Measurements from ENCODE around the gene PCSK7. TPM values are rescaled to one million over a fixed set of nuclear protein-coding genes. Genes with fewer than 3 reads are reported as not detected.
A peak's percentile ranks its signal among the peaks of the same experiment; 100 is the strongest.

Gene PCSK7
- total RNA-seq, 5 donors from 2014 or later (not counting 1 experiment from before 2014, with no cell fraction given): 300 to 368 (median 336) TPM

GRCh38 chr11:117219455-117219854 is 12.4 kb downstream of the PCSK7 start:
- Mint-ChIP-seq H3K27ac (no peak overlapping the region), H3K4me1 (peaks cover 3 to 11% (median 5%) of the 10 kb centered on the region in 3 donors), H3K9me3 (no peaks in the 10 kb centered on the region), H3K27me3 (no peaks in the 10 kb centered on the region), H3K36me3 (peaks cover 61% of the 10 kb centered on the region), H3K4me3 (no peak overlapping the region)
- Histone ChIP-seq H3K4me3 (ENCODE audit: control insufficient read depth in 1 of 2, extremely low read depth in 1 of 2, low read length in 1 of 2) (no peak overlapping the region), H3K27me3 (replicated peaks in 1 of 2; ENCODE audit: control insufficient read depth in 2 of 2, extremely low read depth in 1 of 2, insufficient read depth in 2 of 2, low read length in 1 of 2) (no peaks in the 10 kb centered on the region), H3K4me1 (ENCODE audit: control insufficient read depth in 1 of 2, extremely low read depth in 1 of 2, insufficient read depth in 2 of 2, low read length in 2 of 2) (peaks cover 0 to 3% of the 10 kb centered on the region in 2 experiments), H3K9me3 (no peaks in the 10 kb centered on the region), H3K27ac (ENCODE audit: low read length) (no peak overlapping the region), H3K36me3 (ENCODE audit: control insufficient read depth in 2 of 2, extremely low read depth in 1 of 2, insufficient read depth in 1 of 2, low read length in 1 of 2) (peaks cover 36 to 92% of the 10 kb centered on the region in 2 donors)
- POLR2A ChIA-PET: interaction anchor here (0.6 to 1.0 kb wide), 2 partner anchors 40 to 50 kb away, joined by 3 read pairs; no protein-coding TSS in a partner anchor
- CTCF ChIA-PET: interaction anchor here (0.6 to 1.0 kb wide), 2 partner anchors 9 to 201 kb away, joined by 3 to 7 read pairs; no protein-coding TSS in a partner anchor
- no peak for DNase-seq
- ATAC-seq (replicated peaks in 1 of 4): no peak
- 98% methylated on average over 5 of the region's 8 CpGs for WGBS (ENCODE audit: insufficient coverage)

DNA sequence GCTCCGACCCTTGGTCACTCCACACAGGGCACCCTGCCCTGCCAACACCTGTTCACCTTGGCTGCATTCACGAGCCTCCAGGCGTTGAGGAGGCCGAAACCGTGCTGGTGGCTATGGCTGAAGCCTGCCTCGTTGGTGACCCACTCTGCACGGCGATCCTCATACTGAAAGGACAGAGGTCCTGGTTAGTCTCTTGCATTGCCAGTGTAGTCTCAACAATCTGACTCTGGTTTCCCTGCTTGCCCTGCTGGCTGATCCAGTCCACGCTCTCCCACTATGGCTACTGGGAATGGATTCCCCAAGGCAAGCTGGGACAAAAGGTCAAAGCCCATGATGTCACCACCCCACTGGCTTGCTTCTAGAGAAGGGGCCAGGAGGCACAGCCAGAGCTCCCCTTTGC is 12.9 kb downstream of the PCSK7 start:
- no peak overlapping the region for H3K4me3 Mint-ChIP-seq
- H3K9me3 ChIP-seq: no peaks in the 10 kb centered on the region
- no peak overlapping the region for H3K27ac Mint-ChIP-seq
- H3K4me1 ChIP-seq (ENCODE audit: control insufficient read depth in 1 of 2, extremely low read depth in 1 of 2, insufficient read depth in 2 of 2, low read length in 2 of 2): peaks cover 0 to 3% of the 10 kb centered on the region in 2 experiments
- WGBS (ENCODE audit: insufficient coverage): 98% methylated on average over 7 of the region's 9 CpGs
- POLR2A ChIA-PET: interaction anchor here in 1 of 2 donors (0.6 to 0.7 kb wide), 2 partner anchors 50 to 69 kb away, joined by 3 read pairs; no protein-coding TSS in a partner anchor
- H3K36me3 ChIP-seq (ENCODE audit: control insufficient read depth in 2 of 2, extremely low read depth in 1 of 2, insufficient read depth in 1 of 2, low read length in 1 of 2): peaks cover 36 to 91% of the 10 kb centered on the region in 2 donors
- H3K4me1 Mint-ChIP-seq: peaks cover 5 to 11% (median 5%) of the 10 kb centered on the region in 3 donors
- H3K27me3 ChIP-seq (replicated peaks in 1 of 2; ENCODE audit: control insufficient read depth in 2 of 2, extremely low read depth in 1 of 2, insufficient read depth in 2 of 2, low read length in 1 of 2): no peaks in the 10 kb centered on the region
- CTCF ChIA-PET: no interaction called here
- H3K9me3 Mint-ChIP-seq: no peaks in the 10 kb centered on the region
- H3K4me3 ChIP-seq (ENCODE audit: control insufficient read depth in 1 of 2, extremely low read depth in 1 of 2, low read length in 1 of 2): no peak overlapping the region
- no peak overlapping the region for H3K27ac ChIP-seq (ENCODE audit: low read length)
- ATAC-seq (replicated peaks in 1 of 4) (no peak), DNase-seq (no peak)
- H3K27me3 Mint-ChIP-seq: no peaks in the 10 kb centered on the region
- peaks cover 61% of the 10 kb centered on the region for H3K36me3 Mint-ChIP-seq

DNA sequence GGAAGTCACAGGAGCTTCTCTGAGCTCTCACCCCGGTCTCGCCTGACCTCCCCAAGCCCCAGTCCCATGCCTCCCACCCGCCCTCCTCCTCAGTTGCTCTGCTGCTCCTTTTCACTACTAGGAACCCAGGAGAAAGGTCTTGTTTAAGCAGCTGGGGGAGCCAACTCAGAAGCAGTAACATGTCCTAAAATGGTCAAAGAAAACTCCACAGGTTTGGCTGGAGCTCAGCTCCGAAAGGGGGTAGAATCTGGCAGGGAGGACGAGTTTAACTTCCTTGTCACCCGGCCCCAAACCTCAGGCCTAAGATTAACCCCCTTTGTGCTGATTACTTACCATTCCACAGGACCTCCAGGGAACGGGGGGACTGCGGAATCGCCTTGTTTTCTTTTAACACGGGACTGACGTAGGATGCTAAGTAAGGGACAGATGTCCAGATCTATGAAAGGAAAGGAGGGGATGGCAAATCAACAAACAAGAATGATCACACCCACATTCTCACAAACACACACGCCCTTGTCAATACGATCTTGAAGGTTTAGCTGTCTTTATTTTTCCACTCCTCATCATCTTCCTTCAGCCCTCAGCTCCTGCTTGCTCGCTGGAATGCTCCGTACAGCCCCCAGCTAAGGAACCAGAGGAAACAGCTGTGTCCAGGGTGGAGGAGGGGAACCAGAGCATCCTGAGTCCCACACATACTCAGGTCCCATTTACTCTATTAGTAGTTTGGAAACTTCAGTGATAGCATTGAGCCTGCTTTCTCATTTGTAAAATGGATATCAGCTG is 13.5 kb downstream of the PCSK7 start:
- Mint-ChIP-seq H3K4me1 (peaks cover 5 to 14% (median 5%) of the 10 kb centered on the region in 3 donors), H3K27me3 (no peaks in the 10 kb centered on the region), H3K4me3 (no peak overlapping the region), H3K9me3 (no peaks in the 10 kb centered on the region), H3K36me3 (peaks cover 59% of the 10 kb centered on the region), H3K27ac (peak overlapping the region in 1 of 2 donors; percentile 64)
- no peaks in the 10 kb centered on the region for H3K27me3 ChIP-seq (replicated peaks in 1 of 2; ENCODE audit: control insufficient read depth in 2 of 2, extremely low read depth in 1 of 2, insufficient read depth in 2 of 2, low read length in 1 of 2)
- DNase-seq: no peak
- no peak overlapping the region for H3K4me3 ChIP-seq (ENCODE audit: control insufficient read depth in 1 of 2, extremely low read depth in 1 of 2, low read length in 1 of 2)
- CTCF ChIA-PET: interaction anchor here (0.6 to 1.2 kb wide), 2 partner anchors 9 to 70 kb away, joined by 3 to 5 read pairs; no protein-coding TSS in a partner anchor
- no peak for ATAC-seq (replicated peaks in 1 of 4)
- WGBS (ENCODE audit: insufficient coverage): 100% methylated on average over 3 of the region's 15 CpGs
- H3K27ac ChIP-seq (ENCODE audit: low read length): no peak overlapping the region
- POLR2A ChIA-PET: interaction anchor here in 1 of 2 donors (0.6 to 0.7 kb wide), 3 partner anchors 49 to 486 kb away, joined by 3 to 4 read pairs (median 3); no protein-coding TSS in a partner anchor
- H3K9me3 ChIP-seq: no peaks in the 10 kb centered on the region
- H3K4me1 ChIP-seq (ENCODE audit: control insufficient read depth in 1 of 2, extremely low read depth in 1 of 2, insufficient read depth in 2 of 2, low read length in 2 of 2): no peaks in the 10 kb centered on the region
- H3K36me3 ChIP-seq (ENCODE audit: control insufficient read depth in 2 of 2, extremely low read depth in 1 of 2, insufficient read depth in 1 of 2, low read length in 1 of 2): peaks cover 30 to 89% of the 10 kb centered on the region in 2 donors

- peaks cover 5 to 18% (median 8%) of the 10 kb centered on the region in 3 donors for H3K4me1 Mint-ChIP-seq
- peaks cover 29 to 88% of the 10 kb centered on the region in 2 donors for H3K36me3 ChIP-seq (ENCODE audit: control insufficient read depth in 2 of 2, extremely low read depth in 1 of 2, insufficient read depth in 1 of 2, low read length in 1 of 2)
- WGBS (ENCODE audit: insufficient coverage): 100% methylated on average over 5 of the region's 11 CpGs
- H3K4me3 ChIP-seq (ENCODE audit: control insufficient read depth in 1 of 2, extremely low read depth in 1 of 2, low read length in 1 of 2): no peak overlapping the region
- ChIA-PET CTCF (interaction anchor here in 1 of 2 donors (1.2 kb wide), 1 partner anchor 10 kb away, joined by 3 read pairs; no protein-coding TSS in a partner anchor), POLR2A (interaction anchor here in 1 of 2 donors (0.6 kb wide), 1 partner anchor 485 kb away, joined by 4 read pairs; no protein-coding TSS in a partner anchor)
- no peak overlapping the region for H3K4me3 Mint-ChIP-seq
- DNase-seq (no peak), ATAC-seq (replicated peaks in 1 of 4) (no peak)
- H3K27me3 ChIP-seq (replicated peaks in 1 of 2; ENCODE audit: control insufficient read depth in 2 of 2, extremely low read depth in 1 of 2, insufficient read depth in 2 of 2, low read length in 1 of 2): no peaks in the 10 kb centered on the region
- H3K27me3 Mint-ChIP-seq: no peaks in the 10 kb centered on the region
- peaks cover 57% of the 10 kb centered on the region for H3K36me3 Mint-ChIP-seq
- H3K9me3 Mint-ChIP-seq: no peaks in the 10 kb centered on the region
- no peaks in the 10 kb centered on the region for H3K4me1 ChIP-seq (ENCODE audit: control insufficient read depth in 1 of 2, extremely low read depth in 1 of 2, insufficient read depth in 2 of 2, low read length in 2 of 2)
- H3K27ac Mint-ChIP-seq: peak overlapping the region in 1 of 2 donors; percentile 66
- H3K27ac ChIP-seq (ENCODE audit: low read length): no peak overlapping the region
- no peaks in the 10 kb centered on the region for H3K9me3 ChIP-seq
These were observed 14.5 kb downstream of the PCSK7 start for GRCh38 chr11:117217141-117218084.

GRCh38 chr11:117214404-117215110 is 17.3 kb downstream of the PCSK7 start:
- Histone ChIP-seq H3K27me3 (replicated peaks in 1 of 2; ENCODE audit: control insufficient read depth in 2 of 2, extremely low read depth in 1 of 2, insufficient read depth in 2 of 2, low read length in 1 of 2) (no peaks in the 10 kb centered on the region), H3K27ac (ENCODE audit: low read length) (no peak overlapping the region), H3K36me3 (ENCODE audit: control insufficient read depth in 2 of 2, extremely low read depth in 1 of 2, insufficient read depth in 1 of 2, low read length in 1 of 2) (peaks cover 22 to 76% of the 10 kb centered on the region in 2 donors), H3K4me3 (ENCODE audit: control insufficient read depth in 1 of 2, extremely low read depth in 1 of 2, low read length in 1 of 2) (no peak overlapping the region), H3K4me1 (ENCODE audit: control insufficient read depth in 1 of 2, extremely low read depth in 1 of 2, insufficient read depth in 2 of 2, low read length in 2 of 2) (no peaks in the 10 kb centered on the region), H3K9me3 (no peaks in the 10 kb centered on the region)
- Mint-ChIP-seq H3K36me3 (peaks cover 58% of the 10 kb centered on the region), H3K4me1 (peaks cover 3 to 18% (median 5%) of the 10 kb centered on the region in 3 donors), H3K4me3 (no peak overlapping the region), H3K9me3 (no peaks in the 10 kb centered on the region), H3K27me3 (no peaks in the 10 kb centered on the region), H3K27ac (peak overlapping the region in 1 of 2 donors; percentile 36)
- POLR2A ChIA-PET: interaction anchor here in 1 of 2 donors (0.6 kb wide), 1 partner anchor 1365 kb away, joined by 4 read pairs; no protein-coding TSS in a partner anchor
- ATAC-seq (replicated peaks in 1 of 4) (no peak), DNase-seq (no peak)
- 89% methylated on average over 3 of the region's 7 CpGs for WGBS (ENCODE audit: insufficient coverage)
- CTCF ChIA-PET: interaction anchor here in 1 of 2 donors (0.5 kb wide), 1 partner anchor 54 kb away, joined by 3 read pairs; no protein-coding TSS in a partner anchor
